ENCODE measurements around the gene SEC14L2.

The SEC14L2 gene

GRCh38 chr22:30396871-30397655 is at the start of gene SEC14L2:
TSS of gene SEC14L2 (plus strand) at chr22:30397018. CDS start at chr22:30397117, 99 bp downstream.
- no peak for FAIRE-seq
- peak; percentile 63 for DNase-seq (ENCODE audit: insufficient read length, low spot score)

GRCh38 chr22:30347255-30347892 is 49.4 kb upstream of the SEC14L2 start:
- FAIRE-seq (no peak), DNase-seq (ENCODE audit: insufficient read length, low spot score) (no peak)

GRCh38 chr22:30348404-30348803 is 48.4 kb upstream of the SEC14L2 start:
- DNase-seq (ENCODE audit: insufficient read length, low spot score) (no peak), FAIRE-seq (no peak)

- DNase-seq (ENCODE audit: insufficient read length, low spot score): no peak
- FAIRE-seq: no peak
Observed at GRCh38 chr22:30348809-30349208, 48.0 kb upstream of the SEC14L2 start.

GRCh38 chr22:30351226-30351625 is 45.6 kb upstream of the SEC14L2 start:
- FAIRE-seq (no peak), DNase-seq (ENCODE audit: insufficient read length, low spot score) (no peak)

- FAIRE-seq (no peak), DNase-seq (ENCODE audit: insufficient read length, low spot score) (no peak)
Observed at GRCh38 chr22:30354644-30355043, 42.2 kb upstream of the SEC14L2 start.

- DNase-seq (ENCODE audit: insufficient read length, low spot score): peak; percentile 79
- FAIRE-seq: peak; percentile 97
Observed at GRCh38 chr22:30356449-30357235, 40.2 kb upstream of the SEC14L2 start, which contains the start of the genes CCDC157 and SF3A1. TSS of gene CCDC157 (plus strand) at chr22:30357007. CDS start at chr22:30366001, 8,994 bp downstream. TSS of gene SF3A1 (minus strand) at chr22:30356894. CDS start at chr22:30356792, 102 bp downstream.

GRCh38 chr22:30357236-30357570 is 39.6 kb upstream of the SEC14L2 start:
- DNase-seq (ENCODE audit: insufficient read length, low spot score): no peak
- FAIRE-seq: no peak

- no peak for FAIRE-seq
Observed at GRCh38 chr22:30357650-30358215, 39.1 kb upstream of the SEC14L2 start.

GRCh38 chr22:30358541-30358940 is 38.3 kb upstream of the SEC14L2 start:
- FAIRE-seq (no peak), DNase-seq (ENCODE audit: insufficient read length, low spot score) (no peak)

More at GRCh38 chr22:30357650-30358215, 39.1 kb upstream of the SEC14L2 start:
- DNase-seq (ENCODE audit: insufficient read length, low spot score): no peak

- FAIRE-seq (no peak), DNase-seq (ENCODE audit: insufficient read length, low spot score) (no peak)
Observed at GRCh38 chr22:30361916-30362650, 34.7 kb upstream of the SEC14L2 start.

- no peak for DNase-seq (ENCODE audit: insufficient read length, low spot score)
- FAIRE-seq: no peak
Observed at GRCh38 chr22:30362651-30363281, 34.1 kb upstream of the SEC14L2 start.

- no peak for FAIRE-seq
Observed at GRCh38 chr22:30365891-30366290, 30.9 kb upstream of the SEC14L2 start.

GRCh38 chr22:30368420-30368819 is 28.4 kb upstream of the SEC14L2 start:
- DNase-seq (ENCODE audit: insufficient read length, low spot score) (no peak), FAIRE-seq (no peak)

More at GRCh38 chr22:30365891-30366290, 30.9 kb upstream of the SEC14L2 start:
- DNase-seq (ENCODE audit: insufficient read length, low spot score): no peak

- FAIRE-seq: no peak
- no peak for DNase-seq (ENCODE audit: insufficient read length, low spot score)
Observed at GRCh38 chr22:30370641-30371230, 26.1 kb upstream of the SEC14L2 start.

- FAIRE-seq: no peak
- DNase-seq (ENCODE audit: insufficient read length, low spot score): no peak
Observed at GRCh38 chr22:30371321-30371720, 25.5 kb upstream of the SEC14L2 start.

GRCh38 chr22:30371981-30372380 is 24.8 kb upstream of the SEC14L2 start:
- FAIRE-seq (no peak), DNase-seq (ENCODE audit: insufficient read length, low spot score) (no peak)

GRCh38 chr22:30372915-30373314 is 23.9 kb upstream of the SEC14L2 start:
- DNase-seq (ENCODE audit: insufficient read length, low spot score): no peak
- no peak for FAIRE-seq
